GM21529 (cell line): Measurements from ENCODE around the gene ZNF524.
"Not testable (repeated sequence)": the region's sequence is repeated elsewhere in the genome, so short reads cannot be mapped to it uniquely, and the experiment has no call there.

Experiments used
- ATAC-seq: cut with Tn5 transposase; IDR thresholded peaks from one replicate; pipeline ENCODE4 v1.9.1; 2021; ENCODE audit not compliant: unreplicated experiment

The ZNF524 gene

DNA sequence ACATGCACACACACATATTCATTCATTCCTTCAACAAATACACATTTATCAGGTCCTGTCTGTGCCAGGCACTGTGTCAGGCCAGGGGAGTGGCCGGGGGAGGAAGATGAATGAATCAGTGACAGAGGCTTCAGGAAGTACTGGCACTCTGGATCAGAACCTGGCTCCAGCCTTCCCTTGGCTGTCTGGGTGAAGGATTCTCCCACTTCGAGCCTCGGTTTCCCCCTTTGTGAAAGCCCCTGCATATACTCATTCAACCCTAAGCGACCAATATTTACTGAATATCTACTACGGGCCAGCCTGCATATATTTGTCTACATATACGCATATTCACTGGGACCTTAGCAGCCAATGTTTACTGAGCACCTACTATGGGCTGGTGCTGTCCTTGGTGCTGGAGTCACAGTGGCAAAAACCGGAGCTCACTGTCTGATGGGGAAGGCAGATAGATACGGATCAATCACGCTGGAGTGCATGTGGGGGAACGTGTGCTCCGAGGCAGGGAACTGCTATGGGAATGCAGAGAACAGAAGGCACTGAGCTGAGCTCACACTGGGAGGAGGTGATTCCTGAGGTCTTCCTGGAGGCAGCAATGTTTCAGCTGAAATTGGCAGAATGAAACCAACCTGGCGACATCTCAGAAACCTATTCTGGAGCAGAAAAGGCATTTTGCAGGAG lies 18.8 kb upstream of the ZNF524 start:
- ATAC-seq, result no peak

DNA sequence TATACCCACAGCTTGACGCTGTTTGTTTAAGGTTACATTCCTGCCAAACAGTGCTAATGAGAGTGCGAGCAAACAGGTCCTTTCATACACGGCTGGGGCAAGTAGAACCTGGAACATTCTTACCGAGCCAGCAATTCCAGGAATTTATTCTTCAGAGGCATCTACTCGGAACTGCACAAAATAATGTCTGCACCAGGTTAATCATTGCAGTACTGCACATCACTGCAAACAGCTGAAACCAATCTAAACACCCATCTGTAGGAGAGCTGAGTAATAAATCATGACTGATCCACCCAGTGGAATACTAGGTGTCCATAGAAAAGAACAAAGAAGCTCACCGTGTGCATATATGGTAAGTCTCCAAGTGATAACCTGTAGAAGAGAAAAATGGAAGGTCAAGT lies 18.3 kb upstream of the ZNF524 start:
- ATAC-seq, result no peak

DNA sequence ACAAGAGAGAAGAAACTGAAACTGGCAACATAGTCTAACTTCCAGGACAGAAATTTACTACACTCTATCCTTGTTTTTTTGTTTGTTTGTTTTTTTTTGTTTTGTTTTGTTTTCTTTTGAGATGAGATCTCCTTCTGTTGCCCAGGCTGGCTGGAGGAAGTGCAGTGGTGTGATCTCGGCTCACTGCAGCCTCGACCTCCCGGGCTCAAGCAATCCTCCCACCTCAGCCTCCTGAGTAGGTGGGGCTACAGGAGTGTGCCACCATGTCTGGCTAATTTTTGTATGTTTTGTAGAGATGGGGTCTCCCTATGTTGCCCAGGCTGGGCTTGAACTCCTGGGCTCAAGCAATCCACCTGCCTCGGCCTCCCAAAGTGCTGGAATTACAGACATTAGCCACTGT lies 17.8 kb upstream of the ZNF524 start:
- ATAC-seq, result not testable (repeated sequence)

DNA sequence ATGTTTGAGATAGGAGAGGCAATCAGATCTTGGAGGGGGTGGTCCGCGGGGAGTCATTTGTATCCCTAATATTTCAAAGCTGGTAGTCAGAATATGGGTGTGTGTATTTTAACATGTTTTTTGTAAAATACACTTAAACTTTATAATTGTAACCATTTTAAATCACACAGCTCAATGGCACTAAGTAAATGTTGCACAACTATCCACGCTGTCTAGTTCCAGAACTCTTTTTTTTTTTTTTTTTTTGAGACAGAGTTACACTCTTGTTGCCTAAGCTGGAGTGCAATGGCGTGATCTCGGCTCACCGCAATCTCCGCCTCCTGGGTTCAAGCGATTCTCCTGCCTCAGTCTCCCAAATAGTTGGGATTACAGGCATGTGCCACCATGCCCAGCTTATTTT lies 16.2 kb upstream of the ZNF524 start:
- ATAC-seq, result not testable (repeated sequence)

DNA sequence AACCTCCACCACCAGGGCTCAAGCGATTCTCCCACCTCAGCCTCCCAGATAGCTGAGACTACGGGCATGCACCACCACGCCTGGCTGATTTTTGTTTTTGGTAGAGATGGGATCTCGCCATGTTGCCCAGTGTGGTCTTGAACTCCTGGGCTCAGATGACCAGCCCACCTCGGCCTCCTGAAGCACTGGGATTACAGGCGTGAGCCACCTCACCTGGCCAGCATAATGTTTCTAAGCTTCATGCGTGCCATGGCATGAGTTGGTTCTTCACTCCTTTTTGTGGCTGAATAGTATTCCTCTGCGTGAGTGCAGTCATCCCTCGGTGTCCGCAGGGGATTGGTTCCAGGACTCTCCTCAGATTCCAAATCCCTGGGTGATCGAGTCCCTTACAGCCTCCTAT lies 15.2 kb upstream of the ZNF524 start:
- no peak for ATAC-seq

DNA sequence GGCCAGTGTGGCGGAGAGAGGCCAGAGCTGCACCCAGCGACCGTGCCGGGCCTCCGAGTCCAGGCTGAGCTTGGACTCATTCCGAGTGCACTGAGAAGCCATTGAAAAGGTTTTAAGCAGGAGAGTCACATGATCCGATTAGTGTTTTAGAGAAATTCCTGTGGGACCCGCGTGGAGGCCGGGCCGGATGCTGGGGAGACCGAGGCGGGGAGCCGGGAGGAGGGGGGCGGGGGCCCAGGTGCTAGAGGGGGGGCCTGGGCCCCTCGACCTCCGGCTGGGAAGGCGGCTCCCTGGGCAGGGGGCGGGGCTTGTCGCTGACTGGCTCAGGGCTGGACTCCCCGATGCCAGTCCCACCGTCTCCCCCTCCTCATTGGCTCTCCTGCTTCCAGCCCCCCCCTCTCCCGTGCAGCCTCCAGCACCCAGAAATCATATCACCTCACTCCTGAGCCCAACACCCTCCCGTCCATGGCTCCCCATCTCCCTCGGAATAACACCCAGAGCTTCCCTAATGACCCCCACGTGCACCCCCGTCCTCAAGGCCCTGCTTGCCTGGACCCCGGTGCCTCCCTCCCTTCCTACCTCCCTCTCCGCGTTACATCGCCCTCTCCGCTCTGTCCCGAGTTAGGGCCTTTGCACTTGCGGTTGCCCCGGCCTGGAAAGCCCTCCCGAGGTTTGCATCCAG lies 14.3 kb upstream of the ZNF524 start:
- ATAC-seq, result no peak

DNA sequence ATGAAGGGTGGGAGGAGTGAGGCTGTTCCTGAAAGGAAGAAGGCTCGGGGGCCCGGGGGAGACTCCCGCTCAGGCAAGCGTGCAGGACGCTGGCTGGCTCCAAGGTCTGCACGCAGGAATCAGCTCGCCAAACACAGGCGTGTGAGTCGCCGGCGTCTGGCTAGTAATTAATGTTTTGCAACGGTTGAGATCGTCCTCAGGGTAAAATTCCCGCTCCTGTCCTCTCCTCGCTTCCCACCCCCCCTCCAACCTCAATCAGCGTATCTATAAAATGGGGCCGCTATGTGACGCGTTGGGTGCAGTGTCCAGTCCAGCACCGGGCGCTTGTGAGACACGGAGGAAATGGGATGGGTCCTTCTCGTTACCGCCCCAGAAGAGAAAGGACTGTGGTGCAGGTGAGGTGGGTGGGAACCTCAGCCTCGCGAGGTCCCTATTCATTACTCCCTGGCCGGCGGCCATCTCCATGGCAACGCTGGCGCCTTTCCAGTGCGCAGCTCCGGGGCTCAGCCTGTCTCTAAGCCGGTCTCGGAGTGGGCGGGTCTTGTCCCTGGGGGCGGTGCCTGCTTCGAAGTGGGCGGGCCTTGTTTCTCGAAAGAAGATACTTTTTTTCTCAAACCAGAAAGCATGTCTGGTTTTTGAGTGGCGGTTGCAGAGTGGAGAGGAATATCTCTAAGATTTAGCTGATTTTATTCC lies 13.0 kb upstream of the ZNF524 start:
- ATAC-seq, result peak; percentile 86

DNA sequence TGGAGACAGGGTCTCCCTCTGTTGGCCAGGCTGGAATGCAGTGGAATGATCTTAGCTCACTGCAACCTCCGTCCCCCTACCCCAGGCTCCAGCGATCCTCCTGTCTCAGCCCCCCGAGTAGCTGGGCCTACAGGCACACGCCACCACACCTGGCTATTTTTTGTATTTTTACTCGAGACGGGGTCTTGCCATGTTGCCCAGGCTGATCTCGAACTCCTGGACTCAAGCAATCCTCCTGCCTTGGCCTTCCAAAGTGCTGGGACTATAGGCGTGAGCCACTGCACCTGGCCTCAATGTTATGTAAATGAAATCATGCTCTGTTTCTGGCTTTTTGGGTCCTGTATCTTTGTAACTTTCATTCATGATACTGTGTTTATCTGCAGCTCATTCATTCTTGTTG lies 11.3 kb upstream of the ZNF524 start:
- no peak for ATAC-seq

DNA sequence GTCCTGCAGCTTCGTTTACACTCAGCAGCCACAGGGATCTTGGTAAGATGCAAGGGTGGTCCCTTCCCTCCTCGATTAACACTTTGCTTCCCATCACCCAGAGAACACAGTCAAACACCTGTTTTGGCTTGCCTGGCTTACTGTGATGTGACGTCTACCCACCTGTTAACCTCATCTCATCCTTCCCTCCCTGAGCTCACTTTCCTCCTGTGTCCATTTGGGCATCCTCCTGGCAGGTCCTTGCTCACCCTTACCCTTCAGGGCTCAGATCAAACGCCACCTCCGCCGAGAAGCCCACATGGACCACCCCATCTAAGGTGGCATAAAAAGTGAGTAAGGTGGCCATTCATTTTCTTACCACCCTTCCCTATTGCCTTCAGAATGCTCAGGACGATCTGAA lies 10.0 kb upstream of the ZNF524 start:
- ATAC-seq, result no peak

DNA sequence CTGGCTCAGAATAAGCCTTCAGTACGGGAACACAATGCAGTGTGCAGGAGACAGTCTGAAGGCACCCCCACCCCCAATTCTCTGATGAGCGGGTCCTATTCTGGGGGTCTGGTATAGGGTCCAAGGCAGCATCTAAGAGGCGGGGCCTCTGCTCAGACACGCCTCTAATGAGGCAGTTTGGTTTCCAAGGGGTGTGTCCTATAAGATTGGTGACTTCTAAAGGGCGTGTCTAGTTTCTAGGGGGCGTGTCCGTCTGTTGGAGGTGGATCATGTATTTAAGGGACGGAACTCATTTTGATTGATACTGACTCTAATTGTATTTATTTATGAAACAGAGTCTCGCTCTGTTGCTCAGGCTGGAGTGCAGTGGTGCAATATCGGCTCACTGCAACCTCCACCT lies 9.5 kb upstream of the ZNF524 start:
- ATAC-seq, result no peak

DNA sequence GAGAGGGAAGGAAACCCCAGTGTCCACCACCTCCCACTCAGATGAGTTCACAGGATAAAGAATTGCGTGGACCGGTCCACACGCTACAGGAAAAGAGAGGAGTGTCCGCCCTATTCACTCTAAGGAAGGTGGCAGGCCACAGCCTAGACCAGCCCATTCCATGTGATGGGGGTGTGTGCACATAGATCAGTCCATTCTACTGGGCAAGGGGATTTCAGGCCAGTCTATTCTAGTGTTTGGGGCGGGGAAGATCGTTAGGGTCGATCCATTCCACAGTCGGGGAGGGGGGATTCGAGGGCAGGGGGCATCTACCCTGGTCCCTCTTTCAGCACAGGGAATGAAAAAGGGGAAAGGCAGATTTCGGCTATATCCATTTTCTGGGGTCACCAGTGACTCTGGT lies 8.5 kb upstream of the ZNF524 start:
- ATAC-seq, result no peak

DNA sequence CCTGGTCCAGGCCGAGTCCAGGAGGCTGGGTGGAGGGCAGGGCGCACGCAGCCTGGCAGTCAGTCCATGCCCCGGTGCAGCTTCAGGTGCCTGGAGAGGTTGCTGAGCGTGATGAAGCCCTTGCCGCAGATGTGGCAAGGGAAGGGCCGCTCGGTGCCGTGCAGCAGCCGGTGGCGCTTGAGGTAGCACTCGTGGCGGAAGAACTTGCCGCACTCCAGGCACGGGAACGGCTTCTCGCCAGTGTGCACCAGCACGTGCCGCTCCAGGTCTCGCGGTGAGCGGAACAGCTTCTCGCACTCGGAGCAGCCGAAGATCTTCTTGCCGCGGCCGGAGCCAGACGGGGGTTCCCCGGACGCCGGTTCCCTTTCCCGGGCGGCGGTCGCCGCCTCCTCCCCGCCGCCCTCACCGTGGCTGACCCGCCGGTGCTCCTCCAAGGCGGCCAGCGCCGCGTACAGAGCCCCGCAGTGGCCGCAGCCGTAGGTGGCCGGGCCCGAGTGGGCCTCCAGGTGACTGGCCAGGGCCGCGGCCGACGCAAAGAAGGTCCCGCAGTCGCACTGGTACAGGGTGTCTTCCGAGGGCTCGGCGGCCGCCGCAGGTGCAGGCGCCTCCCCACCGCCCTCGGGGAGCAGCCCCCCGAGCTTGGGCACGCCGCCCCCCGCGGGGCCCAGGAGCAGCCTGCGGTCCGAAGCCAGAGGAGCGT lies 7.5 kb upstream of the ZNF524 start:
- ATAC-seq, result no peak

DNA sequence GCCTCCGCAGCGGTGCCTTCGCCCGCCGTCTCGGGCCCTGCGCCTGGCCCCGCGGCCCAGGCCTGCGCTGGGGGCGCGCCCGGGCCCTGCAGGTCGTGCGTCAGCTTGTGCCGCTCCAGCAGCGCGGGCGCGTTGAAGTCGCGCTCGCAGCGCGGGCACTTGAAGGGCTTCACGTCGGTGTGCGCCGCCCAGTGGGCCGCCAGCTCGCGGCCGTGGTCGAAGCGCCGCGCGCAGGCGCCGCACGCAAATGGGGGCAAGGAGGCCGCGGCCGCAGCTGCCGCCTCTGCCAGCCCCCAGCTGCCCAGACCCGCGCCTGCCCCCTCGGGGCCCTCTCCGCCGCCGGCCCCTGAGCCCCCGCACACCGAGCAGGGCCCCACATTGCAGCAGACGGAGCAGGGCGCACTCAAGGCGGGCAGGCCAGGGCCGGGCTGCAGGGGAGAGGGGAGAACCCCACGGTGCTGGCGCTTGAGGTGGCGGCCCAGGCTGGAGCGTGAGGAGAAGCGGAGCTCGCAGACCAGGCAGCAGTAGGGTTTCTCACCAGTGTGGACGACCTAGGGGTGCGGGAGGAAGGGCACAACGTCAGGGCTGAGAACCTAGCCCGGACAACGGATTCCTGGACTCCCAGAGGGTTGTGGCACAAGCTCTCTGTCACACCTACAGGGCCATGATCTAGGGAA lies 6.9 kb upstream of the ZNF524 start:
- ATAC-seq, result no peak

DNA sequence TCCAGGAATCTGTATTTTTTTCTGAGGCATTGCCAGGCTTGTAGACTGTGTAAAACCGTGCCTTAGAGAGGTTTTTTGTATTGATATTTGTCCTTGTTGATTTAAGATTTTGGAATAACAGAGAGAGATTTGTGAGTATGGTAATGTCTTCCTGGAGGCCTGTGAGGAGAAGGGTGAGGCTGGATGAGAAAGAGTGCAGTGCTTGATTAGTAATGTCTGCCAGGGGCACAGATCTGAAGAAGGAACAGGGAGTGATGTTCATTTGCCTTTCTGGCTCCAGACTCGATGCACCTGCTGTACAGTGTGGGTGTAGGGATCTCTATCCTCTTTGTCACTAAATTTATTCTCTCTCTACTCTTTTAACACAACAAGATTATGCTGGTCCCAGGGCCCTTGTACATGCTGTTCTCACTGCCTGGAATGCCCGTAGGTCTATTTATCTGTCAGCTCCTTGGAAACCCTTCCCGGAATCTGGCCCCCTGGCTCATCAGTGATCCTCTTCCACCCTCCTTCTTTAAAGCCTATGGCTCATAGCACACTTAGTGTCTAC lies 5.0 kb upstream of the ZNF524 start:
- no peak for ATAC-seq

DNA sequence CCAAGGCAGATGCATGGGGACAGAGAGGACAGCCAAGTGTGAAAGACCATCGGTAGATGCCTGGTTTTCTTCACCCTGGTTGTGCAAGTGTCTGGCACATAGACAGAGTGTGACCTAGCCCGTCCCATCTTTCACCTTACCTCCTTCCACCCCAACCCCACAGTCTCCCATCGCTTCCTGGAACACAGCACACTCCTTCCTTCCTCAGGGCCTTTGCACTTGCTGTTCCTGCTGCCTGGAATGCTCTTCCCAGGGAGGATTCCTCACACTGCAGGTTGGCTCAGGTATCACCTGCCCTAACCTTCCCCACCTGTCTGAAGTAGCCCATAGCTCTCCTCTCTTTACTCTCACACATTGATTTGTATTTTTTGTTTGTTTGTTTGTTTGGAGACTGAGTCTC lies 3.8 kb upstream of the ZNF524 start:
- no peak for ATAC-seq

DNA sequence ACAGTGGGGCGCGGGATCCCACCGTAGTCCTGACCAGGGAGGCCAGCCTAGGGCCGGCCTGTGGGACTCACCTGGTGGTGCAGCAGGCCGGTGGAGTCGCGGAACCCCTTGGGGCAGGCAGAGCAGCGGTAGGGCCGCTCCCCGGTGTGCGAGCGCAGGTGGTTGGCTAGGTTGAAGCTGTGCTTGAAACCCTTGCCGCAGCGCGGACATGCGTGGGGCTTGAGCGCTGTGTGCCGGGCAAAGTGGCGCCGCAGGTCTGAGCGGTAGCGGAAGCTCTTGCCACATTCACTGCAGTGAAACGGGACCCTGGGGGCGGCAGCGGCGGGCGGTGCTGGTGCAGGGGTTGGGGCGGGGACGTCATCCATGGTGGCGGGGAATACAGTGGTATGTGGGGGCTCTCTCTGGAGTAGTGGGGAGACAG lies 2.6 kb upstream of the ZNF524 start:
- no peak for ATAC-seq

DNA sequence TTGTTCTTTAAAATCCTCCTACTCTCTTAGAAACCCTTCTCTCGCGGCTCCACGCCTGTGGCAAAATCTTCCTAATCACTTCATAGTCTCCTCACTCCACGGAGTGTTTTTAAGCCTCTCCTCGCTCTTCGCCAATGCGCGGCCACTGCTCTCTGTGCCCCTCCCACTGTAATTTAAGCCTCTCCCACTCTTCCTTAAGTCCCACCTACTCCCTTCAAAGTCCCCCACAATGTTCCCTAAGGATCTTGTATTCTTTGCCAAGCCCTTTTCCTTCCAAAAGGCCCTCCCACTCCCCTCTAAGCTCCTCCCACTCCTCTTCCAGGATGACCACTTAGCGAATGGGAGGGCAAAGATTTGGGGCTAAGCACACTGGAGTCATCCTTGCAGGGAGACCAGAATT lies 2.1 kb upstream of the ZNF524 start:
- ATAC-seq, result no peak

DNA sequence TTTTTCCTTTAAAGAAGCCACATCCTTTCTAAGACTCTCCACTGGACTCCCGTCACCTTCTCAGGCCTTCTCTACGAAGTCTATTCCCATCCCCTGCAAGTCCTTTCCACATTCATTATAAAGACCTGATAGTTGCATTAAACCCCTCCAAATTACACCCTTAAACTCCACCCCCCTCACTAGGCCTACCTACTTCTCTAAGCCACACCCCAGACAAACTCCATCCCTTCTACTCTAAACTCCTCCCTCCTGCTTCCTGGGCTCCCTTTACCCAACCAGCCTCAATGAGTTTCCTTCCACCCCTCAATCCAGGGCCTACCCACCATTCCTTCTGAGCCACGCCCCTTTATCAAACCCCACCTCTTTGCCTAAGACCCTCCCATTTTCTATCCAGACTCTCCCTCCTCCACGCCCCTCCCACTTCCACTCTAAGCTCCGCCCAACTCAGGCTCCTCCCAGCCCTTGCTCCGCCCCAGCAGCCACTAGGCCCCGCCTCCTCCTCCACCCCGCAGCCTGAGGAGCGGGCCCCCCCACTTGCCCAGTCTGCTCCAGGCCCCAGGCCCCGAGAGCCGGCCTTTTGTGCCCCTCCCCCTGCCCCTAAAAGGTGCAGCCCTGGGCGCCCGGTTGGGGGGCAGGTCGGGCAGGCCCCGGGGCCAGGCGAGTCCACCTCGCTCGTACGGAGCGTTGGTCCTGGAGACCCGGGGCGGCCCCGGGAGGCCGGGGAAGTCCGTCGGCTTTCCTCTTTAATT lies 1.2 kb upstream of the ZNF524 start:
- peak; percentile 49 for ATAC-seq

DNA sequence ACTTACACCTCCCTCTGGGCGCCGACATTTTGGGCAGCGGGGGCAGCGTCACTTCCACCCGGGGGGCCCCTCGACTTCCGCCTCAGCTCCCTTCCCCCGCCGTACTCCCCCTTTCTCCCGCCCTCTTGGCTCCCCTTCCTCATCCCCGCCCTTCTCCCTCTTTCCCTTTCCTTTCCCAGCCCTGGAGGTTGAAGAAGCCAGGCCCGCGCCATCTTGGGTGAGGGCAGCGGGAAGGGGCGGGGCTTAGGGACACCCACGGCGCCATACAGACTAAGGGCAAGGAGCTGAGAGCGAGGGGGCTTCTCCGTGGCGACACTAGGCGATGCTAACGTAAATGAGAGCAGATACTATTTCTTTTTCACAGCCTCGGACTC lies 633 bp upstream of the ZNF524 start, which contains the start of gene FIZ1:
TSS of gene FIZ1 (minus strand) at position 50 of the 374 bp plus-strand sequence. CDS start 1,652 bp downstream, outside the sequence.
- ATAC-seq, result peak; percentile 45

DNA sequence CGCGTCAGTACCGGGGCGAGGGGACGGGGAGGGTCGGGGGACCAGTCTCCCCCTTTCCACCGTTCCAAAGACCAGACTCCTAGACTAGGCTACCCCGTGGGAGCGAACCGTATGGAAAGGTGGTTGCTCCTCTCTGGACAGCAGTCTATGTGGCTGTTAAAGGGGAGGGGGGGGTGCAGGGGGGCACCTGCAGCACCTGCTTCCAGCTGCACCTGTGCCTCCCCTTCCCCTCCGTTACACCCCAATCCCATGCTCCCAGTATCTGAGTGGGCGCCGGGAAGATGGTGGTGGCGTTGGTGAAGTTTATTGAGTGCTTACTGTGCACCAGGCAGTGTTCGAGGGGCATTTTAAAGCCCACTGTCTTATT lies 557 bp downstream of the ZNF524 start:
- ATAC-seq, result no peak
